K562 (cell line): ENCODE data around the gene DCUN1D2. TPM values are rescaled to one million over a fixed set of nuclear protein-coding genes. Genes with fewer than 3 reads are reported as not detected.

Source experiments
- ATAC-seq: fragments of 200-7000 bp; cut with Tn5 transposase; 3 replicates; pipeline ENCODE4 v1.9.1; 2020; ENCODE audit warnings: moderate library complexity
- BruUV-seq: library from RNA; stranded (reverse); fragments of 400-500 nt; replicated peaks from 2 replicates; lab custom pipeline; 2021; lab: Mats Ljungman, UMichigan
- CTCF ChIA-PET: fragments of 300-600 bp; formaldehyde crosslinking; extraction: SDS; loops from one replicate; lab custom pipeline; 2021; ENCODE audit warnings: low intra/inter-chr PET ratio; lab: Yijun Ruan, JAX
- POLR2A ChIA-PET: fragments of 300-600, 350-650 bp; sonication (Branson Sonifier 250); formaldehyde crosslinking; extraction: SDS; loops from one replicate; lab custom pipeline; 2021; ENCODE audit warnings: antibody characterized with exemption, inconsistent platforms; lab: Yijun Ruan, JAX
- DNase-seq, 4 experiments: peaks; one replicate each; pipeline versions ENCODE4 v3.0.0 to v3.0.0-alpha.2; 2011 to 2018; ENCODE audit warnings: low spot score in 3 of 4, mixed read lengths in 3 of 4; ENCODE audit errors: extremely low read depth in 1 of 4
- FAIRE-seq: peaks from 2 replicates; lab custom pipeline; 2011; peaks lifted over from hg19 to GRCh38; lab: Jason Lieb, UNC
- H2AFZ ChIP-seq: 2 replicates; pipeline ENCODE4 v1.6.0; 2011; ENCODE audit warnings: low read depth, low read length, control low read depth, inconsistent platforms
- H3K27ac ChIP-seq: fragments of 200-600 bp; 3 replicates; pipeline ENCODE4 v1.8.0; 2011; ENCODE audit warnings: low read depth, mild to moderate bottlenecking, control low read depth, inconsistent platforms, low read length, moderate library complexity, mixed read lengths; ENCODE audit errors: extremely low read depth
- H3K27me3 ChIP-seq, 2 experiments: fragments of 300-600 bp in 1 of 2; 2 replicates in 1 of 2; 3 replicates in 1 of 2; pipeline versions ENCODE4 v1.6.0 to v1.8.0; 2011; ENCODE audit warnings: inconsistent platforms in 2 of 2, low read length in 2 of 2, mild to moderate bottlenecking in 1 of 2, mixed read lengths in 1 of 2, moderate library complexity in 1 of 2; ENCODE audit not compliant: control insufficient read depth in 2 of 2, insufficient read depth in 2 of 2
- H3K36me3 ChIP-seq: fragments of 300-600 bp; 3 replicates; pipeline ENCODE4 v1.8.0; 2011; ENCODE audit warnings: mild to moderate bottlenecking, low read length, inconsistent platforms; ENCODE audit not compliant: control insufficient read depth, insufficient read depth
- H3K4me1 ChIP-seq, 2 experiments: fragments of 200-600 bp in 1 of 2; replicated peaks in 1 of 2; 2 replicates in 1 of 2; 3 replicates in 1 of 2; pipeline versions ENCODE4 v1.5.1 to v1.8.0; 2011; ENCODE audit warnings: inconsistent platforms in 2 of 2, low read length in 2 of 2, mild to moderate bottlenecking in 1 of 2, mixed read lengths in 1 of 2, moderate library complexity in 1 of 2; ENCODE audit not compliant: control insufficient read depth in 2 of 2, insufficient read depth in 2 of 2
- H3K4me2 ChIP-seq: 2 replicates; pipeline ENCODE4 v1.6.1; 2011; ENCODE audit warnings: low read length, control low read depth, inconsistent platforms, mixed read lengths; ENCODE audit not compliant: insufficient read depth
- H3K4me3 ChIP-seq: fragments of 200-600 bp; sonication (generic), shearing (Covaris generic); 2 replicates; pipeline ENCODE4 v1.5.1; 2016; ENCODE audit warnings: control low read depth, inconsistent platforms
- H3K79me2 ChIP-seq: fragments of 200-600 bp; 3 replicates; pipeline ENCODE4 v1.8.0; 2011; ENCODE audit warnings: low read length, inconsistent platforms; ENCODE audit not compliant: control insufficient read depth, insufficient read depth
- H3K9ac ChIP-seq, 2 experiments: 2 replicates each; pipeline versions ENCODE4 v1.6.0 to v1.6.1; 2011; ENCODE audit warnings: low read depth in 2 of 2, low read length in 2 of 2, control low read depth in 1 of 2, inconsistent platforms in 1 of 2, mild to moderate bottlenecking in 1 of 2, mixed read lengths in 1 of 2; ENCODE audit not compliant: insufficient read depth in 1 of 2
- H3K9me1 ChIP-seq: one replicate; pipeline ENCODE4 v1.6.0; 2011; ENCODE audit warnings: inconsistent platforms, mild to moderate bottlenecking, low read length, moderate library complexity; ENCODE audit not compliant: control insufficient read depth, insufficient read depth
- H3K9me3 ChIP-seq: replicated peaks from 2 replicates; pipeline ENCODE4 v1.5.1; 2011; ENCODE audit warnings: low read depth, low read length, inconsistent platforms; ENCODE audit not compliant: control insufficient read depth, insufficient read depth
- H4K20me1 ChIP-seq: replicated peaks from 2 replicates; pipeline ENCODE4 v1.6.1; 2011; ENCODE audit warnings: low read length, inconsistent platforms, mixed read lengths; ENCODE audit not compliant: control insufficient read depth, insufficient read depth
- ATF3 ChIP-seq, 2 experiments: fragments of 450-650 bp in 1 of 2; sonication (generic) in 1 of 2; formaldehyde crosslinking in 1 of 2; IDR thresholded peaks in 1 of 2; conservative IDR thresholded peaks in 1 of 2; 2 replicates each; pipeline versions ENCODE4 v1.6.1 to v1.8.1; 2016 to 2023; ENCODE audit warnings: mild to moderate bottlenecking in 2 of 2, moderate library complexity in 2 of 2, inconsistent platforms in 1 of 2, missing genetic modification reagents in 1 of 2
- ATF7 ChIP-seq: fragments of 450-650 bp; IDR thresholded peaks from 2 replicates; pipeline ENCODE4 v1.7.1; 2014; ENCODE audit warnings: mild to moderate bottlenecking, moderate library complexity
- CAMTA2 ChIP-seq: fragments of 250-450 bp; sonication (Bioruptor Pico); conservative IDR thresholded peaks from 2 replicates; pipeline ENCODE4 v1.5.1; 2022
- CEBPB ChIP-seq: fragments of 450-650 bp; IDR thresholded peaks from 2 replicates; pipeline ENCODE4 v1.6.1; 2016; ENCODE audit warnings: missing genetic modification characterization, missing compliant biosample characterization
- CEBPG ChIP-seq, 3 experiments: fragments of 200-800 bp in 1 of 3; sonication (Bioruptor generic) in 1 of 3; sonication (generic) in 1 of 3; formaldehyde crosslinking in 1 of 3; IDR thresholded peaks in 2 of 3; conservative IDR thresholded peaks in 1 of 3; 2 replicates each; pipeline versions ENCODE4 v1.6.1 to v1.8.0; 2016 to 2022; ENCODE audit warnings: missing compliant biosample characterization in 2 of 3, missing genetic modification characterization in 2 of 3, mild to moderate bottlenecking in 1 of 3, missing genetic modification reagents in 1 of 3
- TBL1XR1 ChIP-seq, 2 experiments: IDR thresholded peaks; 2 replicates each; pipeline ENCODE4 v1.6.1; 2012; ENCODE audit warnings: improper control_type of control experiment in 2 of 2, low read length in 2 of 2, mild to moderate bottlenecking in 1 of 2
- ZNF316 ChIP-seq: fragments of 450-650 bp; IDR thresholded peaks from 2 replicates; pipeline ENCODE4 v1.6.1; 2016
- ZNF384 ChIP-seq: IDR thresholded peaks from 2 replicates; pipeline ENCODE4 v1.6.1; 2012; ENCODE audit warnings: low read depth, low read length, improper control_type of control experiment
- ZNF778 ChIP-seq: fragments of 450-650 bp; formaldehyde crosslinking; IDR thresholded peaks from 2 replicates; pipeline ENCODE4 v1.4.0; 2020; ENCODE audit warnings: mild to moderate bottlenecking, moderate library complexity
- WGBS: fragments of 100-300 bp; shearing (Covaris generic); methylation state at CpG from one replicate; pipeline ENCODE4 v1.1.6; 2016; ENCODE audit warnings: low coverage, mixed read lengths; ENCODE audit not compliant: insufficient coverage; ENCODE audit errors: missing lambda C conversion rate; 5-methylcytosine and 5-hydroxymethylcytosine counted together
- in situ Hi-C: fragments of 300-500 bp; cut with MboI; formaldehyde crosslinking; loops from 4 replicates; pipeline ENCODE4 v1.15.0; 2018; ENCODE audit warnings: inconsistent platforms, mixed read lengths
- intact Hi-C: fragments of 100-400 bp; cut with micrococcal nuclease; formaldehyde crosslinking; loops from 2 replicates; pipeline ENCODE4 v1.14.2; 2022
- polyA plus RNA-seq, 8 experiments: library from polyadenylated mRNA; depleted of rRNA in 4 of 8; stranded (reverse) in 5 of 8; unstranded in 3 of 8; fragments of >200 nt; fragmentation: Nextera tagmentation in 2 of 8; fragmentation: Illumina TruSeq in 1 of 8; extraction: Ambion mirVana in 2 of 8; extraction: Trizol in 1 of 8; gene quantifications; 2 replicates each; pipeline versions ENCODE4 v1.2.1 to v1.2.3, GENCODE V29; 2011 to 2014; ENCODE audit warnings: inconsistent platforms in 1 of 8, missing spikeins in 1 of 8
- total RNA-seq, 7 experiments: library from RNA; depleted of rRNA in 6 of 7; stranded (reverse); fragments of >200 nt in 6 of 7; fragmentation: Illumina TruSeq in 2 of 7; extraction: Trizol in 2 of 7; gene quantifications; 2 replicates each; pipeline versions ENCODE4 v1.2.1 to v1.2.3, GENCODE V29; 2011 to 2021; ENCODE audit warnings: low replicate concordance in 1 of 7

Gene DCUN1D2
- total and polyA plus RNA-seq, 9 of the 15 experiments (the other 6 are each of a cell fraction or from before 2014, with no cell fraction given) = 2.1 to 16.8 (median 11.1) TPM

- ATAC-seq = peak; percentile 38; the same call in 1 of the 3 replicates
- intact Hi-C loops = no loop called here
- peaks cover 4% of the 10 kb centered on the region; the same call in 1 of the 2 replicates for H4K20me1 ChIP-seq
- H3K9ac ChIP-seq = no peak overlapping the region
- TF ChIP-seq ZNF384 (0 out of 2 replicates have a peak, but pooled peaks have one; percentile 58), CAMTA2 (CRISPR knock-in tag) (no peak), CEBPG (CRISPR knock-in tag; IDR thresholded peaks at IDR 0.05) (no peak), CEBPG (tag; conservative IDR thresholded peaks at IDR 0.05 in 1 of 2, IDR thresholded peaks at IDR 0.05 in 1 of 2) (peak; percentile 69 to 78), CEBPB (tag) (peak; percentile 55; the same call in 1 of the 2 replicates), ATF3 (IDR thresholded peaks at IDR 0.05) (peak; percentile 77), ATF3 (CRISPR knock-in tag; conservative IDR thresholded peaks at IDR 0.05) (no peak), TBL1XR1 (IDR thresholded peaks at IDR 0.05; ENCODE audit: low read length in 2 of 2) (no peak), ZNF778 (CRISPR knock-in tag) (no peak), ZNF316 (no peak), ATF7 (0 out of 2 replicates have a peak, but pooled peaks have one; percentile 15)
- TF ChIP-seq, all 486 proteins: peak for 5
- ChIA-PET POLR2A (interaction anchor here (0.6 kb wide), 1 partner anchor 788 kb away, joined by 3 read pairs; no protein-coding TSS in a partner anchor), CTCF (no interaction called here)
- no peak for DNase-seq
- Histone ChIP-seq H2AFZ (no peak overlapping the region), H3K27ac (no peak overlapping the region), H3K4me2 (no peak overlapping the region), H3K9me3 (no peaks in the 10 kb centered on the region), H3K36me3 (no peaks in the 10 kb centered on the region), H3K79me2 (no peaks in the 10 kb centered on the region), H3K9me1 (no peaks in the 10 kb centered on the region), H3K27me3 (peaks cover 13 to 73% of the 10 kb centered on the region in 2 experiments; a peak in 4 of 5 replicates), H3K4me3 (no peak overlapping the region), H3K4me1 (peaks cover 0 to 28% of the 10 kb centered on the region in 2 experiments; a peak in 3 of 5 replicates)
- BruUV-seq = no TSS peak
- 11% methylated on average over 20 of the region's 31 CpGs for WGBS
- in situ Hi-C loops = no loop called here
- no peak for FAIRE-seq
Measured at GRCh38 chr13:113427562-113428468, 62.7 kb downstream of the DCUN1D2 start.
